Neural cell (in vitro differentiated cells): Measurements from ENCODE around the gene C6orf163.

Experiments used
- EZH2 ChIP-seq: fragments of 200-600, 300-800 bp; shearing (Covaris generic), sonication (generic); IDR thresholded peaks from 2 replicates; pipeline ENCODE4 v1.6.1; 2014; ENCODE audit warnings: antibody characterized with exemption, low read length, borderline replicate concordance, mild to moderate bottlenecking; ENCODE audit not compliant: insufficient read depth, poor library complexity, severe bottlenecking
- MXI1 ChIP-seq: fragments of 450-650 bp; conservative IDR thresholded peaks from 2 replicates; pipeline ENCODE4 v1.6.1; 2014; ENCODE audit warnings: antibody characterized with exemption, mild to moderate bottlenecking; ENCODE audit not compliant: poor library complexity, severe bottlenecking
- RAD21 ChIP-seq: fragments of 450-650 bp; conservative IDR thresholded peaks from 2 replicates; pipeline ENCODE4 v1.6.1; 2014; ENCODE audit warnings: antibody characterized with exemption, mild to moderate bottlenecking, moderate library complexity
- SMC3 ChIP-seq: fragments of 450-650 bp; conservative IDR thresholded peaks from 2 replicates; pipeline ENCODE4 v1.6.1; 2014; ENCODE audit warnings: antibody characterized with exemption, mild to moderate bottlenecking, moderate library complexity; ENCODE audit not compliant: poor library complexity
- TAF1 ChIP-seq: IDR thresholded peaks from 2 replicates; pipeline ENCODE4 v1.6.1; 2012; ENCODE audit warnings: low read depth
- TF ChIP-seq, protein P1 (sequence below): fragments of 450-650 bp; IDR thresholded peaks from 2 replicates; pipeline ENCODE4 v1.5.1; 2014; ENCODE audit warnings: antibody characterized with exemption, mild to moderate bottlenecking, moderate library complexity; ENCODE audit not compliant: poor library complexity, severe bottlenecking

GRCh38 chr6:87357479-87358196, 13.0 kb downstream of the C6orf163 start:
- TF ChIP-seq SMC3: no peak
- TF ChIP-seq, protein P1, sequence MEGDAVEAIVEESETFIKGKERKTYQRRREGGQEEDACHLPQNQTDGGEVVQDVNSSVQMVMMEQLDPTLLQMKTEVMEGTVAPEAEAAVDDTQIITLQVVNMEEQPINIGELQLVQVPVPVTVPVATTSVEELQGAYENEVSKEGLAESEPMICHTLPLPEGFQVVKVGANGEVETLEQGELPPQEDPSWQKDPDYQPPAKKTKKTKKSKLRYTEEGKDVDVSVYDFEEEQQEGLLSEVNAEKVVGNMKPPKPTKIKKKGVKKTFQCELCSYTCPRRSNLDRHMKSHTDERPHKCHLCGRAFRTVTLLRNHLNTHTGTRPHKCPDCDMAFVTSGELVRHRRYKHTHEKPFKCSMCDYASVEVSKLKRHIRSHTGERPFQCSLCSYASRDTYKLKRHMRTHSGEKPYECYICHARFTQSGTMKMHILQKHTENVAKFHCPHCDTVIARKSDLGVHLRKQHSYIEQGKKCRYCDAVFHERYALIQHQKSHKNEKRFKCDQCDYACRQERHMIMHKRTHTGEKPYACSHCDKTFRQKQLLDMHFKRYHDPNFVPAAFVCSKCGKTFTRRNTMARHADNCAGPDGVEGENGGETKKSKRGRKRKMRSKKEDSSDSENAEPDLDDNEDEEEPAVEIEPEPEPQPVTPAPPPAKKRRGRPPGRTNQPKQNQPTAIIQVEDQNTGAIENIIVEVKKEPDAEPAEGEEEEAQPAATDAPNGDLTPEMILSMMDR: no peak
- TF ChIP-seq TAF1: no peak
- no peak for TF ChIP-seq MXI1
- TF ChIP-seq RAD21: no peak
- TF ChIP-seq EZH2: no peak
